ENCODE measurements around the gene TBL1X. TPM values are rescaled to one million over a fixed set of nuclear protein-coding genes. Genes with fewer than 3 reads are reported as not detected.

TBL1X gene
- total and polyA plus RNA-seq, 2 donors (not counting 1 experiment from before 2014, with no cell fraction given): 8.8 to 65.1 TPM

DNA sequence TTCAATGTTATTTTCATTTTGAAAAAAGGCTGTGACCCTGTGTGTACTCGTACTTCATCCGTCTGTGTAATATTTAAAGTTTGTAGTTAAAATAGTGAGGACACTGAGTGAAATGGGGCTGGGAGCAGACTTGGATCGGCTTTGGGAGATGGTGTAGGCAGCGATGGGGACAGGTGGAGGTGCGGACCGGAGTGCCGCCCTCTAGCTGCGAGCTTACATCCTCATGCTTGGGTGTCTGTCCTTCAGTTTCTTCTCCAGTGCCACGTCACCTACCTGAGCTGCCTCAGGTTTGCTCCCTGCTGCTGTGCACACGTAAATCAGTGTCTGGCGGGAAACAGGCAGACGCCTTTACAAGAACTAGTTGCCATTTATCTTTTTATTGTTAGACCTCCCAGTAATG lies 154.7 kb downstream of the TBL1X start:
- Mint-ChIP-seq H3K4me3 (no peak overlapping the region), H3K27ac (no peak overlapping the region), H3K4me1 (peaks cover 19% of the 10 kb centered on the region), H3K27me3 (no peaks in the 10 kb centered on the region), H3K9me3 (ENCODE audit: insufficient read depth) (no peaks in the 10 kb centered on the region)
- TF ChIP-seq, protein P1, sequence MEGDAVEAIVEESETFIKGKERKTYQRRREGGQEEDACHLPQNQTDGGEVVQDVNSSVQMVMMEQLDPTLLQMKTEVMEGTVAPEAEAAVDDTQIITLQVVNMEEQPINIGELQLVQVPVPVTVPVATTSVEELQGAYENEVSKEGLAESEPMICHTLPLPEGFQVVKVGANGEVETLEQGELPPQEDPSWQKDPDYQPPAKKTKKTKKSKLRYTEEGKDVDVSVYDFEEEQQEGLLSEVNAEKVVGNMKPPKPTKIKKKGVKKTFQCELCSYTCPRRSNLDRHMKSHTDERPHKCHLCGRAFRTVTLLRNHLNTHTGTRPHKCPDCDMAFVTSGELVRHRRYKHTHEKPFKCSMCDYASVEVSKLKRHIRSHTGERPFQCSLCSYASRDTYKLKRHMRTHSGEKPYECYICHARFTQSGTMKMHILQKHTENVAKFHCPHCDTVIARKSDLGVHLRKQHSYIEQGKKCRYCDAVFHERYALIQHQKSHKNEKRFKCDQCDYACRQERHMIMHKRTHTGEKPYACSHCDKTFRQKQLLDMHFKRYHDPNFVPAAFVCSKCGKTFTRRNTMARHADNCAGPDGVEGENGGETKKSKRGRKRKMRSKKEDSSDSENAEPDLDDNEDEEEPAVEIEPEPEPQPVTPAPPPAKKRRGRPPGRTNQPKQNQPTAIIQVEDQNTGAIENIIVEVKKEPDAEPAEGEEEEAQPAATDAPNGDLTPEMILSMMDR (IDR thresholded peaks at IDR 0.05): no peak
- TF ChIP-seq EZH2 (IDR thresholded peaks at IDR 0.05; ENCODE audit: borderline replicate concordance, insufficient read depth, low read depth, low read length, poor library complexity, severe bottlenecking): no peak
- POLR2A ChIA-PET: no interaction called here
- Histone ChIP-seq H3K36me3 (replicated peaks in 1 of 2; ENCODE audit: control extremely low read depth in 1 of 2, control insufficient read depth in 1 of 2, extremely low read depth in 1 of 2, insufficient read depth in 2 of 2, low read length in 1 of 2) (no peaks in the 10 kb centered on the region), H3K4me3 (ENCODE audit: control extremely low read depth in 1 of 5, extremely low read depth in 1 of 5, insufficient read depth in 1 of 5, low read depth in 2 of 5, low read length in 4 of 5) (no peak overlapping the region), H2AFZ (ENCODE audit: insufficient read depth, low read depth, low read length, poor library complexity, severe bottlenecking) (no peak overlapping the region), H3K27ac (ENCODE audit: low read length in 2 of 2) (no peak overlapping the region), H3K9ac (ENCODE audit: low read length) (no peak overlapping the region), H3K4me2 (replicated peaks; ENCODE audit: low read depth, low read length, poor library complexity, severe bottlenecking) (no peak overlapping the region), H3K4me1 (ENCODE audit: control insufficient read depth in 2 of 2, insufficient read depth in 2 of 2, low read length in 2 of 2) (no peaks in the 10 kb centered on the region), H3K9me3 (ENCODE audit: control extremely low read depth in 1 of 3, control insufficient read depth in 2 of 3, insufficient read depth in 1 of 3, low read length in 2 of 3) (no peaks in the 10 kb centered on the region), H4K20me1 (ENCODE audit: control insufficient read depth, insufficient read depth, low read length, poor library complexity, severe bottlenecking) (peaks cover 15% of the 10 kb centered on the region), H3K79me2 (ENCODE audit: control insufficient read depth, insufficient read depth, low read length) (peaks cover 3% of the 10 kb centered on the region), H3K27me3 (replicated peaks in 1 of 4; ENCODE audit: control extremely low read depth in 1 of 4, control insufficient read depth in 3 of 4, insufficient read depth in 4 of 4, low read length in 3 of 4) (no peaks in the 10 kb centered on the region)
- ATAC-seq (ENCODE audit: low read depth) (no peak), DNase-seq (no peak)
- intact Hi-C loops (cut with micrococcal nuclease): no loop called here
- CTCF ChIA-PET: no interaction called here
- 100% methylated on average over 7 of the region's 12 CpGs for WGBS (ENCODE audit: insufficient coverage)

DNA sequence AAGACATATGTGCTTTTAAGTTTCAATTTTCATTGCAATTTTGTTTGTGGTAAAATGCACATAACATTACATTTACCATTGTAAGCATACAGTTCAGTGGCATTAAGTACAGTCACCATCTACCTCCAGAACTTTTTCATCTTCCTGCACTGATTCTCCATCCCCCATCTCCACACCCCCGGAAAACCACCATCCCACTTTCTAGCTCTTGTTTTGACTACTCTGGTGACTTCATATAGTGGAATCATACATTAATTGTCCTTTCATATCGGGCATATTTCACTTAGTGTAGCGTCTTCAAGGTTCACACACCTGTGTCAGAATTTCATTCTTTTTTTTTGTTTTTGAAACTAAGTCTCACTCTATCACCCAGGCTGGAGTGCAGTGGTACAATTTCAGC lies 157.3 kb downstream of the TBL1X start:
- H3K9me3 Mint-ChIP-seq (ENCODE audit: insufficient read depth): no peaks in the 10 kb centered on the region
- Histone ChIP-seq H3K27me3 (replicated peaks in 1 of 4; ENCODE audit: control extremely low read depth in 1 of 4, control insufficient read depth in 3 of 4, insufficient read depth in 4 of 4, low read length in 3 of 4) (no peaks in the 10 kb centered on the region), H3K36me3 (replicated peaks in 1 of 2; ENCODE audit: control extremely low read depth in 1 of 2, control insufficient read depth in 1 of 2, extremely low read depth in 1 of 2, insufficient read depth in 2 of 2, low read length in 1 of 2) (no peaks in the 10 kb centered on the region), H3K4me3 (ENCODE audit: control extremely low read depth in 1 of 5, extremely low read depth in 1 of 5, insufficient read depth in 1 of 5, low read depth in 2 of 5, low read length in 4 of 5) (no peak overlapping the region), H4K20me1 (ENCODE audit: control insufficient read depth, insufficient read depth, low read length, poor library complexity, severe bottlenecking) (peaks cover 10% of the 10 kb centered on the region), H3K4me1 (ENCODE audit: control insufficient read depth in 2 of 2, insufficient read depth in 2 of 2, low read length in 2 of 2) (no peaks in the 10 kb centered on the region), H3K4me2 (replicated peaks; ENCODE audit: low read depth, low read length, poor library complexity, severe bottlenecking) (no peak overlapping the region), H3K9me3 (ENCODE audit: control extremely low read depth in 1 of 3, control insufficient read depth in 2 of 3, insufficient read depth in 1 of 3, low read length in 2 of 3) (no peaks in the 10 kb centered on the region), H2AFZ (ENCODE audit: insufficient read depth, low read depth, low read length, poor library complexity, severe bottlenecking) (no peak overlapping the region), H3K27ac (ENCODE audit: low read length in 2 of 2) (no peak overlapping the region), H3K9ac (ENCODE audit: low read length) (no peak overlapping the region), H3K79me2 (ENCODE audit: control insufficient read depth, insufficient read depth, low read length) (peaks cover 3% of the 10 kb centered on the region)
- DNase-seq: no peak
- WGBS (ENCODE audit: insufficient coverage): no CpG with 5 or more reads among the region's 3 CpGs
- intact Hi-C loops (cut with micrococcal nuclease): no loop called here
- no peak overlapping the region for H3K27ac Mint-ChIP-seq
- ChIA-PET CTCF (no interaction called here), POLR2A (no interaction called here)
- peaks cover 26% of the 10 kb centered on the region for H3K4me1 Mint-ChIP-seq
- H3K27me3 Mint-ChIP-seq: no peaks in the 10 kb centered on the region
- H3K4me3 Mint-ChIP-seq: no peak overlapping the region
- ATAC-seq (ENCODE audit: low read depth): no peak
- TF ChIP-seq EZH2 (IDR thresholded peaks at IDR 0.05; ENCODE audit: borderline replicate concordance, insufficient read depth, low read depth, low read length, poor library complexity, severe bottlenecking): no peak
- TF ChIP-seq, protein P1 (IDR thresholded peaks at IDR 0.05): no peak

All from B cell (primary cell).